Panc1 (cell line): Measurements from ENCODE around the gene SLC25A52.
"Not testable (repeated sequence)": the region's sequence is repeated elsewhere in the genome, so short reads cannot be mapped to it uniquely, and the experiment has no call there.

Source experiments
- CTCF ChIP-seq: fragments of 450-650 bp; IDR thresholded peaks from 2 replicates; pipeline ENCODE4 v1.5.1; 2017; ENCODE audit warnings: mild to moderate bottlenecking
- POLR2AphosphoS5 ChIP-seq: IDR thresholded peaks from 2 replicates; pipeline ENCODE4 v1.6.1; 2012; ENCODE audit warnings: mild to moderate bottlenecking, low read depth, low read length, moderate library complexity
- SIN3A ChIP-seq: IDR thresholded peaks from 2 replicates; pipeline ENCODE4 v1.6.1; 2012; ENCODE audit warnings: low read depth, mild to moderate bottlenecking, low read length, moderate library complexity, borderline replicate concordance; ENCODE audit not compliant: insufficient read depth
- TCF7L2 ChIP-seq: IDR thresholded peaks from 2 replicates; pipeline ENCODE4 v1.6.1; 2011; ENCODE audit warnings: mild to moderate bottlenecking, low read depth, low read length, inconsistent platforms

- not testable (repeated sequence) for TF ChIP-seq POLR2AphosphoS5, SIN3A, CTCF, TCF7L2
These were observed 31.5 kb downstream of the SLC25A52 start for GRCh38 chr18:31729196-31729595.
